Urinary bladder (tissue), 4 donors: ENCODE measurements around the gene RBM39. TPM values are rescaled to one million over a fixed set of nuclear protein-coding genes. Genes with fewer than 3 reads are reported as not detected.
A peak's percentile ranks its signal among the peaks of the same experiment; 100 is the strongest.
"Not testable (repeated sequence)": the region's sequence is repeated elsewhere in the genome, so short reads cannot be mapped to it uniquely, and the experiment has no call there.

ENCODE experiments used
- DNase-seq: peaks from one replicate; pipeline ENCODE4 v3.0.0-alpha.2; 2015; ENCODE audit errors: extremely low spot score
- H3K27ac ChIP-seq: one replicate; pipeline ENCODE4 v1.5.1; 2013; ENCODE audit warnings: low read depth, mild to moderate bottlenecking, moderate library complexity
- H3K36me3 ChIP-seq: one replicate; pipeline ENCODE4 v1.6.1; 2013; ENCODE audit warnings: mild to moderate bottlenecking, moderate library complexity; ENCODE audit not compliant: insufficient read depth
- H3K4me1 ChIP-seq: one replicate; pipeline ENCODE4 v1.6.1; 2013; ENCODE audit warnings: mild to moderate bottlenecking, moderate library complexity; ENCODE audit not compliant: insufficient read depth
- H3K4me3 ChIP-seq: one replicate; pipeline ENCODE4 v1.5.1; 2013; ENCODE audit warnings: low read depth, low read length
- WGBS: extraction: QIAGEN DNeasy Blood & Tissue Kit; methylation state at CpG from one replicate; pipeline ENCODE4 v1.1.7; 2013; 5-methylcytosine and 5-hydroxymethylcytosine counted together
- polyA plus RNA-seq: library from polyadenylated mRNA; stranded (reverse); fragments of 200-250 nt; gene quantifications from one replicate; pipeline ENCODE4 v1.2.3, GENCODE V29; 2013
- total RNA-seq: library from RNA; depleted of rRNA; stranded (reverse); fragments of >200 nt; gene quantifications from one replicate; pipeline ENCODE4 v1.2.3, GENCODE V29; 2014
- donor health status: healthy with polysubstance abuse.
- donor health status: healthy.

RBM39 gene
- total and polyA plus RNA-seq, 2 donors = 183 to 645 TPM

- H3K27ac ChIP-seq = peak overlapping the region; percentile 46
- DNase-seq = no peak
- H3K4me3 ChIP-seq = no peak overlapping the region
- WGBS = 40% methylated on average over 5 of the region's 5 CpGs
- H3K4me1 ChIP-seq = no peaks in the 10 kb centered on the region
- no peaks in the 10 kb centered on the region for H3K36me3 ChIP-seq
These were observed 26.9 kb upstream of the RBM39 start for GRCh38 chr20:35768731-35769664.

GRCh38 chr20:35767683-35768481 is 25.8 kb upstream of the RBM39 start:
- no peak for DNase-seq
- Histone ChIP-seq H3K27ac (peak overlapping the region; percentile 75), H3K4me1 (no peaks in the 10 kb centered on the region), H3K36me3 (no peaks in the 10 kb centered on the region), H3K4me3 (no peak overlapping the region)
- WGBS = 52% methylated on average over 12 of the region's 12 CpGs

- H3K27ac ChIP-seq = no peak overlapping the region
- 79% methylated on average over 4 of the region's 4 CpGs for WGBS
- H3K36me3 ChIP-seq = no peaks in the 10 kb centered on the region
- no peaks in the 10 kb centered on the region for H3K4me1 ChIP-seq
- no peak overlapping the region for H3K4me3 ChIP-seq
- DNase-seq = no peak
These were observed 24.8 kb upstream of the RBM39 start for GRCh38 chr20:35766843-35767242.

- WGBS = 89% methylated on average over 2 of the region's 2 CpGs
- not testable (repeated sequence) for H3K27ac ChIP-seq, DNase-seq, H3K36me3 ChIP-seq, H3K4me1 ChIP-seq, H3K4me3 ChIP-seq
These were observed 22.9 kb upstream of the RBM39 start for GRCh38 chr20:35764936-35765335.

- no peak for DNase-seq
- WGBS = 84% methylated on average over 3 of the region's 3 CpGs
- H3K27ac ChIP-seq = no peak overlapping the region
- H3K4me3 ChIP-seq = no peak overlapping the region
- H3K4me1 ChIP-seq = no peaks in the 10 kb centered on the region
- H3K36me3 ChIP-seq = no peaks in the 10 kb centered on the region
These were observed 20.4 kb upstream of the RBM39 start for GRCh38 chr20:35762461-35762860.

GRCh38 chr20:35761548-35761947 is 19.5 kb upstream of the RBM39 start:
- H3K27ac ChIP-seq, DNase-seq, H3K36me3 ChIP-seq, H3K4me3 ChIP-seq, H3K4me1 ChIP-seq: not testable (repeated sequence)
- WGBS = 92% methylated on average over 11 of the region's 11 CpGs

GRCh38 chr20:35757098-35757705 is 15.1 kb upstream of the RBM39 start:
- 76% methylated on average over 4 of the region's 4 CpGs for WGBS
- Histone ChIP-seq H3K4me1 (no peaks in the 10 kb centered on the region), H3K27ac (no peak overlapping the region), H3K4me3 (no peak overlapping the region), H3K36me3 (no peaks in the 10 kb centered on the region)
- DNase-seq = no peak

- Histone ChIP-seq H3K4me1 (no peaks in the 10 kb centered on the region), H3K36me3 (no peaks in the 10 kb centered on the region), H3K27ac (no peak overlapping the region), H3K4me3 (no peak overlapping the region)
- DNase-seq = no peak
- 95% methylated on average over 4 of the region's 4 CpGs for WGBS
These were observed 14.3 kb upstream of the RBM39 start for GRCh38 chr20:35756404-35756803.

GRCh38 chr20:35750611-35751010 is 8.6 kb upstream of the RBM39 start:
- no peak overlapping the region for H3K4me3 ChIP-seq
- no peak for DNase-seq
- H3K27ac ChIP-seq = no peak overlapping the region
- H3K4me1 ChIP-seq = no peaks in the 10 kb centered on the region
- WGBS = 50% methylated on average over 2 of the region's 2 CpGs
- no peaks in the 10 kb centered on the region for H3K36me3 ChIP-seq

- H3K36me3 ChIP-seq, DNase-seq, H3K4me3 ChIP-seq, H3K27ac ChIP-seq, H3K4me1 ChIP-seq: not testable (repeated sequence)
- 90% methylated on average over 3 of the region's 3 CpGs for WGBS
These were observed 2.4 kb upstream of the RBM39 start for GRCh38 chr20:35744492-35744841.

- Histone ChIP-seq H3K27ac (peak overlapping the region; percentile 86), H3K4me1 (no peaks in the 10 kb centered on the region), H3K36me3 (no peaks in the 10 kb centered on the region), H3K4me3 (no peak overlapping the region)
- no peak for DNase-seq
- 69% methylated on average over 15 of the region's 15 CpGs for WGBS
These were observed 1.8 kb upstream of the RBM39 start for GRCh38 chr20:35743693-35744491.

GRCh38 chr20:35742741-35743523 is 872 bp upstream of the RBM39 start:
- 7% methylated on average over 8 of the region's 8 CpGs for WGBS
- Histone ChIP-seq H3K4me1 (no peaks in the 10 kb centered on the region), H3K4me3 (peak overlapping the region; percentile 51), H3K36me3 (peaks cover 1% of the 10 kb centered on the region), H3K27ac (peak overlapping the region; percentile 86)
- DNase-seq = no peak
